ENCODE measurements around the gene ZMYND11. TPM values are rescaled to one million over a fixed set of nuclear protein-coding genes. Genes with fewer than 3 reads are reported as not detected.
A peak's percentile ranks its signal among the peaks of the same experiment; 100 is the strongest.

The ZMYND11 gene
- total and polyA plus RNA-seq, 2 of the 8 experiments (the other 6 are each of a cell fraction or from before 2014, with no cell fraction given): 7.5 to 26.6 TPM

DNA sequence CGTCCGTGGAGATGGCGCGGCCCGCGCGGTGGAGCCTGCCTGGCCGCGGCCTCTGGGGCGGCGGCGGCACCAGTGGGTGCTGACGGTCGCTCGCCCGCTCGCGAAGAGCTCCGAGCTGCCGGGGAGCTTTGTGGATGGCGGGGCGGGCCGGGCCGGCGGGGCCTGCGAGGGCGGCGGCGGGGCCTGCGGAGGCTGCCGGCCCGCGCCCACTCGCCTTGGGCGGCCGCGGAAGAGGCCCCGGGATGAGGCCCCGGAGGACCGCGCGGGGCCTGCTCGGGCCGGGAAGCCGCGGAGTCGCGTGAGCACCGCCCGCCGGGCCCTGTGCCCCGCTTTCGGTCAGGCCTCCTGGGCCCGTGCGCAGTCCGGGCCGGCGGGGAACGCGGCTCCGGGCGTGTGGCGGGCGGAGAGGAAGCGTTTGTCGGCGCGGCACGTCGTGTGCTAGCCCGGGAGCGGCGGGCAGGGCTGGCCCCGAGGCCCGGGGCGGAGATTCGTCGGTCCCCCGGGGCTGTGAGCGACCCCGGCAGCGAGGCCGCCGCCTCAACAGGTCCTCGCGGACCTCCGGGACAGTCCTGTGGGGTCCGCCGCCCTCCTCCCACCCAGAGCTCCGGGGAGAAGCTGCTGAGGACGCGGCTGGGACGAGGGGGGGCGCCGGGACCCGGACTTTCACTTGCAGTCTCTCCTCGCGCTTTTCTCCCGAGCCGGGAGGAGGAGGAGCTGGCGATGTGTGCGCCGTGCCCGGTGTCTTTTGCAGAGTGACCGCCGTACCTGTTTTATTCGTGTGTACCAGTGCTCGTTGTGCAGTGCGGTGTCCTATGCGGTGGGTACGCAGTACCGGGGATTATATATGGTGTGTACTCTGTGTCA, 578 bp downstream of the ZMYND11 start (continued):
- TF ChIP-seq CHD7 (IDR thresholded peaks at IDR 0.05; ENCODE audit: insufficient replicate concordance, low read length) (no peak), CREB1 (IDR thresholded peaks at IDR 0.05) (0 out of 2 replicates have a peak, but pooled peaks have one; percentile 10), CTBP2 (IDR thresholded peaks at IDR 0.05; ENCODE audit: borderline replicate concordance, insufficient read depth, insufficient read length, low read length) (no peak), SIRT6 (IDR thresholded peaks at IDR 0.05; ENCODE audit: low read length) (no peak), KDM4A (IDR thresholded peaks at IDR 0.05; ENCODE audit: low read depth, low read length, severe bottlenecking) (peak; percentile 60)
- TF ChIP-seq, protein P1, sequence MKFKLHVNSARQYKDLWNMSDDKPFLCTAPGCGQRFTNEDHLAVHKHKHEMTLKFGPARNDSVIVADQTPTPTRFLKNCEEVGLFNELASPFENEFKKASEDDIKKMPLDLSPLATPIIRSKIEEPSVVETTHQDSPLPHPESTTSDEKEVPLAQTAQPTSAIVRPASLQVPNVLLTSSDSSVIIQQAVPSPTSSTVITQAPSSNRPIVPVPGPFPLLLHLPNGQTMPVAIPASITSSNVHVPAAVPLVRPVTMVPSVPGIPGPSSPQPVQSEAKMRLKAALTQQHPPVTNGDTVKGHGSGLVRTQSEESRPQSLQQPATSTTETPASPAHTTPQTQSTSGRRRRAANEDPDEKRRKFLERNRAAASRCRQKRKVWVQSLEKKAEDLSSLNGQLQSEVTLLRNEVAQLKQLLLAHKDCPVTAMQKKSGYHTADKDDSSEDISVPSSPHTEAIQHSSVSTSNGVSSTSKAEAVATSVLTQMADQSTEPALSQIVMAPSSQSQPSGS (IDR thresholded peaks at IDR 0.05; ENCODE audit: low read length): no peak
- TF ChIP-seq, protein P2, sequence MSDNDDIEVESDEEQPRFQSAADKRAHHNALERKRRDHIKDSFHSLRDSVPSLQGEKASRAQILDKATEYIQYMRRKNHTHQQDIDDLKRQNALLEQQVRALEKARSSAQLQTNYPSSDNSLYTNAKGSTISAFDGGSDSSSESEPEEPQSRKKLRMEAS (IDR thresholded peaks at IDR 0.05): no peak
